Breast epithelium (tissue), 4 donors: ENCODE data around the gene CAMSAP1. TPM values are rescaled to one million over a fixed set of nuclear protein-coding genes. Genes with fewer than 3 reads are reported as not detected.
"Not testable (repeated sequence)": the region's sequence is repeated elsewhere in the genome, so short reads cannot be mapped to it uniquely, and the experiment has no call there.

ENCODE experiments used
- DNase-seq, 2 donors: peaks; one replicate each; pipeline ENCODE4 v3.0.0-alpha.2; 2019; ENCODE audit warnings: low spot score in 2 of 2
- H3K27ac ChIP-seq, 2 donors: fragments of 200-600 bp; sonication (generic) in 1 of 2; one replicate each; pipeline ENCODE4 v1.5.1; 2016 to 2019; ENCODE audit warnings: mild to moderate bottlenecking in 1 of 2
- H3K27me3 ChIP-seq, 2 donors: fragments of 200-600 bp; sonication (generic) in 1 of 2; one replicate each; pipeline versions ENCODE4 v1.5.1 to v1.6.0; 2017 to 2019; ENCODE audit warnings: control low read depth in 1 of 2, mild to moderate bottlenecking in 1 of 2
- H3K36me3 ChIP-seq: fragments of 200-600 bp; one replicate; pipeline ENCODE4 v1.5.1; 2019
- H3K4me1 ChIP-seq, 2 donors: fragments of 200-600 bp; sonication (generic); one replicate each; pipeline ENCODE4 v1.5.1; 2016 to 2019; ENCODE audit warnings: control low read depth in 1 of 2
- H3K4me3 ChIP-seq, 3 donors: fragments of 200-600 bp; sonication (generic); 1 replicate in 2 of 3; 2 replicates in 1 of 3; pipeline ENCODE4 v1.5.1; 2016 to 2019; ENCODE audit warnings: mild to moderate bottlenecking in 3 of 3, moderate library complexity in 2 of 3
- H3K9me3 ChIP-seq, 2 donors: fragments of 200-600 bp; sonication (generic) in 1 of 2; one replicate each; pipeline ENCODE4 v1.5.1; 2016 to 2019; ENCODE audit warnings: control low read depth in 1 of 2
- POLR2A ChIP-seq: fragments of 450-650 bp; IDR thresholded peaks from one replicate; pipeline ENCODE4 v1.6.1; 2016; ENCODE audit warnings: antibody characterized with exemption, mild to moderate bottlenecking, moderate library complexity
- POLR2AphosphoS5 ChIP-seq, 3 donors: sonication (generic); formaldehyde crosslinking; IDR thresholded peaks; one replicate each; pipeline ENCODE4 v1.6.1; 2017; ENCODE audit warnings: antibody characterized with exemption in 3 of 3
- intact Hi-C: fragments of 100-400 bp; cut with DNase I; formaldehyde crosslinking; loops from one replicate; pipeline ENCODE4 v1.15.1; 2023; ENCODE audit warnings: low total_unique reads
- total RNA-seq, 3 donors: library from RNA; depleted of rRNA; stranded (reverse); fragments of >200 nt; gene quantifications; one replicate each; pipeline ENCODE4 v1.1.0, GENCODE V29; 2016
- TF ChIP-seq, protein P1 (sequence below), 3 donors: fragments of 450-650 bp; IDR thresholded peaks; one replicate each; pipeline ENCODE4 v1.5.1; 2016 to 2017; ENCODE audit warnings: antibody characterized with exemption in 3 of 3, mild to moderate bottlenecking in 3 of 3, moderate library complexity in 3 of 3

The CAMSAP1 gene
- total RNA-seq, 3 donors from 2014 or later = 25.0 to 29.8 (median 29.0) TPM

DNA sequence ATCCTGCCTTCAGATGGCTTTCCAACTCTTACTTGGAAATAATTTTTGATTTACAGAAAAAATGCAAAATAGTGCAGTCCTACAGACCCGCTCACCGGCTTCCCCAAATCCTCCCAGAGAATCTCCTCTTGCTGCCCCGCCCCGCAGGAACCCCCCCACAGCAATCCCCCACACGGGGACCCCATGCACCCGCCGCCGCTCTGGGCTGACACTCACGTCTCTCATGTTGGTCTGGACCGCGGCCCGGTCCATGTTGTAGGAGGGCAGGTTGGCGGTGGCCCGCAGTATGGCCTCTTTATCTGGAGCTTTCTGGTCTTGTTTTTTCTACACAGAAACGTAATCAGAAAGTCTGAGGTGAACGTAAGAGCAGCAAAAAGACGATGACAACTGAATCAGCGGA, 40.2 kb upstream of the CAMSAP1 start:
- Histone ChIP-seq H3K27me3 (no peaks in the 10 kb centered on the region), H3K4me3 (no peak overlapping the region), H3K9me3 (no peaks in the 10 kb centered on the region), H3K4me1 (no peaks in the 10 kb centered on the region), H3K27ac (no peak overlapping the region), H3K36me3 (peaks cover 8% of the 10 kb centered on the region)
- no peak for DNase-seq
- TF ChIP-seq, protein P1, sequence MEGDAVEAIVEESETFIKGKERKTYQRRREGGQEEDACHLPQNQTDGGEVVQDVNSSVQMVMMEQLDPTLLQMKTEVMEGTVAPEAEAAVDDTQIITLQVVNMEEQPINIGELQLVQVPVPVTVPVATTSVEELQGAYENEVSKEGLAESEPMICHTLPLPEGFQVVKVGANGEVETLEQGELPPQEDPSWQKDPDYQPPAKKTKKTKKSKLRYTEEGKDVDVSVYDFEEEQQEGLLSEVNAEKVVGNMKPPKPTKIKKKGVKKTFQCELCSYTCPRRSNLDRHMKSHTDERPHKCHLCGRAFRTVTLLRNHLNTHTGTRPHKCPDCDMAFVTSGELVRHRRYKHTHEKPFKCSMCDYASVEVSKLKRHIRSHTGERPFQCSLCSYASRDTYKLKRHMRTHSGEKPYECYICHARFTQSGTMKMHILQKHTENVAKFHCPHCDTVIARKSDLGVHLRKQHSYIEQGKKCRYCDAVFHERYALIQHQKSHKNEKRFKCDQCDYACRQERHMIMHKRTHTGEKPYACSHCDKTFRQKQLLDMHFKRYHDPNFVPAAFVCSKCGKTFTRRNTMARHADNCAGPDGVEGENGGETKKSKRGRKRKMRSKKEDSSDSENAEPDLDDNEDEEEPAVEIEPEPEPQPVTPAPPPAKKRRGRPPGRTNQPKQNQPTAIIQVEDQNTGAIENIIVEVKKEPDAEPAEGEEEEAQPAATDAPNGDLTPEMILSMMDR (IDR thresholded peaks at IDR 0.05) = no peak
- TF ChIP-seq POLR2AphosphoS5 (IDR thresholded peaks at IDR 0.05) = no peak
- no peak for TF ChIP-seq POLR2A
- intact Hi-C loops = no loop called here

DNA sequence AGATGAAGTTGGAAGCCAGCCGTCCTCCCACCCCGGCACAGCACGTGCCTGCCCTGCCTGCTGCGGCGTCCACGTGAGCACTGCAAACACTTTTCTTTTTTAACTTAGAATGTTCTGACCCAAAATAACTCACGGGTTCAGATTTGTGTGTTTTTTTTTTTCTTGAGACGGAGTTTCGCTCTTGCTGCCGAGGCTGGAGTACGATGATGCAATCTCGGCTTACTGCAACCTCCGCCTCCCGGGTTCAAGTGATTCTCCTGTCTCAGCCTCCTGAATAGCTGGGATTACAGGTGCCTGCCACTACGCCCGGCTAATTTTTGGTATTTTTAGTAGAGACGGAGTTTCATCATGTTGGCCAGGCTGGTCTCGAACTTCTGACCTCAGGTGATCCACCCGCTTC, 39.8 kb upstream of the CAMSAP1 start:
- H3K27me3 ChIP-seq, intact Hi-C loops, H3K36me3 ChIP-seq, H3K4me1 ChIP-seq, H3K27ac ChIP-seq, H3K9me3 ChIP-seq, DNase-seq, H3K4me3 ChIP-seq: not testable (repeated sequence)

DNA sequence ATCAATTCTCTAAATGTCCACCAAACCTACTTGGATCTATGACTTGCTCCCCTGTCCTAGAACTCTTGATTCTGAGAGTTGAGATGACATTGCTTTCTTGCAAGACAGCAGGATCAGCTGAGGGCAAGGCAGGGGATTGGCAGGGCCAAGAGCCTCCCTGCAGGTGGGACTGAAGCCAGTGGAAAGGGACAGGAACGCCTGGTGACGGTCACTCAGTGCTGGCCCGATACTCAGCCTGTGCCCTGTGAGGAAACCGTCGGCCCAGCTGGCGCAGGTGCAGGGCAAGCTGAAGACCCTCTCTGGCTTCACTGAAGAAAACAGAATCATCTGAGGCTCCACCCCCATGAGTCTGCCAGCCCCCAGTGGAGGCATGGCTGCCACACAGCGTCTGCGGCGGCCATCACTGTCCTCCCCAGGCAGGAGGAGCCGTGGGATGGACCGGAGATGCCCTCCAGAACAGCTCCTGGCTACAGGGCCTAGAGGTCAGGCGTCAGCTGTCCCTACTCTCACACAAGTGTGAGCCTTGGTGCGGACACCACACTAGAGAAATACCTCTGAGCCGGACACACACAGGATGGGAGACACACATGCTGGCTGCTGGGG, 39.1 kb upstream of the CAMSAP1 start:
- H3K4me1 ChIP-seq = no peaks in the 10 kb centered on the region
- no peaks in the 10 kb centered on the region for H3K9me3 ChIP-seq
- intact Hi-C loops = no loop called here
- no peaks in the 10 kb centered on the region for H3K27me3 ChIP-seq
- H3K27ac ChIP-seq = no peak overlapping the region
- no peak overlapping the region for H3K4me3 ChIP-seq
- H3K36me3 ChIP-seq = peaks cover 8% of the 10 kb centered on the region
- TF ChIP-seq POLR2AphosphoS5 (IDR thresholded peaks at IDR 0.05) (no peak), POLR2A (no peak)
- TF ChIP-seq, protein P1 (IDR thresholded peaks at IDR 0.05) = no peak
- no peak for DNase-seq

DNA sequence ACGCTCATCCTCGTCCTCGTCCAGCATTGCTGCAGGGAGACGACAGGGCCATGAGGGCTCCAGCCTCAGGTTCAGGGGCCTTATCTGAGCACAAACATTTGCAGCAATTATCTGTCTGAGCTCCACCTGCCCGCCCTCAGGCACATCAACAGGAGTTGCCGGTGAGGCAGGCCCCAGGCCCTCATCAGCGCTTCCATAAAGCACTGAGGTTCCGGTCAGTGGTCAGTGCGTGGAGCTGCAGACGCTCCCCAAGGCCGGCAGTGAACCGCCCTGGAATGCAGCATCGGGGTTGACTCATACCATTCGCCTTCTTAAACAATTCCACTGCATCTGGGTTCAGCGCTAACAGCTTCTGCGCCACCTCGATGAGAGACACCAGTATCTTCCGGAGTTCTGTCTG, 38.6 kb upstream of the CAMSAP1 start:
- TF ChIP-seq POLR2AphosphoS5 (IDR thresholded peaks at IDR 0.05) = no peak
- no peak for TF ChIP-seq POLR2A
- TF ChIP-seq, protein P1 (IDR thresholded peaks at IDR 0.05) = no peak
- intact Hi-C loops = no loop called here
- DNase-seq = no peak
- Histone ChIP-seq H3K4me3 (no peak overlapping the region), H3K27me3 (no peaks in the 10 kb centered on the region), H3K36me3 (peaks cover 8% of the 10 kb centered on the region), H3K27ac (no peak overlapping the region), H3K4me1 (no peaks in the 10 kb centered on the region), H3K9me3 (no peaks in the 10 kb centered on the region)

DNA sequence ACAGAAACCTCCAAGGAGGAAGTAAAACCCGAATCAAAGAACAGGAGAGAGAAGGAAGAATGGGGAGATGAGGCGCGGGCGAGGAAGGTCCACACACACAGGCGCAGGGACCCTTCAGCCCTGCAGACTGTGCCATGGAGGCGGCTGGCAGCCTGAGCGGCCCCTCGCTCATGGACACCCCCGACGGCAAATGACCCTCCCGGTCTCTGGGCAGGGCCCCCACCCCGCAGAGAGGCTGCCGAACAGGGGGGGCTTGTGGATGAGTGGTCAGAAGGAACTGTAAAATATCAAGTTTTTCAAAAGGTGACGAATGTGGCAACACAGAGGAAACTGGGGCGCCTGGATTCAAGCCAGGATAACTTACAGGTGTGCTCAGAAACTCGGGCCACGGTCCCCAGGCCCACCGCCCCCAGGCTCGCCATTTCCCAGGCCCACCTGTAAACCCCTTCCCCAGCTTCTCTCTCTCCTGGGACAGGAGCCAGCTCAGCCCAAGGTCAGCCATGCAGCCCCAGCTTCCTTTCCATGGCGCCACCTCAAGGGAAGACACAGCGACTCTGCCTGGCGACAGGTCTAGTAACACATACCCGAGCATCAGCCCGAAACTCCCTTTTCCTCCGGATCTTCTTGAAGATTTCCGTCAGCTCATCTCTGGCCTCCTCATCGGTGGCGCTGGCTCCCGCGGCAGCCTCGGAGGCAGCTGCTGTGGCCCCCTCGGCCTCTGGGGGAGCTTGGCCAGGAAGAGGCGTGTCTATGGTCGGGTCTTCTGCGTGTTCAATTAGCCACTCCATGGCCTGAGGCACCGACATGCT, 37.3 kb upstream of the CAMSAP1 start:
- no peaks in the 10 kb centered on the region for H3K27me3 ChIP-seq
- DNase-seq = no peak
- TF ChIP-seq POLR2AphosphoS5 (IDR thresholded peaks at IDR 0.05) = no peak
- H3K27ac ChIP-seq = no peak overlapping the region
- no peaks in the 10 kb centered on the region for H3K4me1 ChIP-seq
- no peaks in the 10 kb centered on the region for H3K9me3 ChIP-seq
- no peak overlapping the region for H3K4me3 ChIP-seq
- intact Hi-C loops = no loop called here
- H3K36me3 ChIP-seq = peaks cover 8% of the 10 kb centered on the region

DNA sequence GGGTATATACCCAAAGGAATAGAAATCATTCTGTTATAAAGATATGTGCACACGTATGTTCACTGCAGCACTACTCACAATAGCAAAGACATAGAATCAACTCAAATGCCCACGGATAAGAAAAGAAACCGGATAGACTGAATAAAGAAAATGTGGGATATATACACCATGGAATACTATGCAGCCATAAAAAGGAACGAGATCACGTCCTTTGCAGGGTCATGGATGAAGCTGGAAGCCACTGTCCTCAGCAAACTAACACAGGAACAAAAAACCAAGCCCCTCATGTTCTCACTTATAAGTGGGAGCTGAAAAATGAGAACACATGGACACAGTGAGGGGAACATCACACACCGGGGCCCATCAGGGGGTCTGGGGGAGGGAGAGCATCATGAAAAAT, 36.3 kb upstream of the CAMSAP1 start:
- intact Hi-C loops, H3K27ac ChIP-seq, H3K4me1 ChIP-seq, DNase-seq, H3K9me3 ChIP-seq, H3K4me3 ChIP-seq, H3K27me3 ChIP-seq, H3K36me3 ChIP-seq: not testable (repeated sequence)
